ENCODE results near the gene CDYL2.

Gene CDYL2

DNA sequence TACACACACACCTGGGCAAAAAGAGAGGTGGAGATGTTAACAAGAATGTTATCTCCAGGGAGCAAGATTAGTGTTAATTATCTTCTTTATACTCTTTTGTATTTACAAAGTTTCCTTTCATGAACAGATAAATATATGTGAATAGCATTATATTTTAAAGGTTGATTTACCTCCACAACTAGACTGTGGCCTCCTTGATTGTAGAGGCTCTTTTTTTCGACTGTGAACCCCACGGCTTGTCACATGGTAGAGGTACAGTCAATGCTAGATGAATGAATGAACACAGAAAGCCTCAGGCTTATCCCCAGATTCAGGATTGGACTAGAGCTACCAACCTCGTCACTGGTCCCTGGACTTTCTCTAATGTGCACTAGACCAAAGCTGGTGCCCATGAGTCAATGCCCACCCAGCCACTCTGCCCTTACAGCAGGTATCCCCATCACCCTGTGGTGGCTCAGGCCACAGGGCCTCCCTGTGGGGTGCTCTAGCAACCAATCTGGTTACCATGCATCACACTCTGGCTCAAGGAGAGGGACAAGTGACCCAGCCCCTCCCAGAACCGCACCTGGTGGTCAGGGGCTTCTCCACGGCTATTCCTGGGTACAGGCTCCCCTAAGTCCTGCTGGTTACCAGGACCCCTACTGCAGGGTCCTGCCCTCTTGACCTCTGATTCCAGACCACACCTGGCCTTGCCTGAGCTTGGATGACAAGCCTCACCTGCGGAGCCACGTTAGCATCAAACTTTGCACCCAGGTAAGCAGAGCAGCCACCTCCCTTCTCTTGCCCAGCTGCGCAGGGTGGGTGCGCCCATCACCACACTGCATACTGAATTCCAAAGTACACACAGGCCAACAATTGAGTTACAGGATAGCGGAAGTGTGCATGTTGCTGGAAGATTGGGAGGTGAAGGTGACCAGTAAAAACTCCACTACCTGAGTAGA is 101.0 kb downstream of the CDYL2 start:
- no peak for DNase-seq

DNA sequence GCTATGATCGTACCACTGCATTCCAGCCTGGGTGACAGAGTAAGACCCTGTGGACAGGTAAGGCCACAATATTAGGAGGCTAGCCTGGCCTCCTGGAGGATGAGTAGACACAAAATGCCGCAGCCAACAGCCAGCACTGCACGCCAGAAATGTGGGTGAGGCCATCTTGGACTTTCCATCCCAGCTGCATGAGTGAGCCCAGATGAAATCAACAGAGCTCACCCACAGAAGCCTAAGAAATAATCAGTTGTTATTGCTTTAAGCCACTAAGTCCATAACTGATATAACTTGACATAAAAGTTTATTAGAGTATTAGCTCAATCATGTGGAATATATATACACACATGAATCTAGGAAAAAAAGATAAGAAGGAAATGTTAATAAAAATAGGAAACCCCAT is 101.7 kb downstream of the CDYL2 start:
- no peak for DNase-seq

DNA sequence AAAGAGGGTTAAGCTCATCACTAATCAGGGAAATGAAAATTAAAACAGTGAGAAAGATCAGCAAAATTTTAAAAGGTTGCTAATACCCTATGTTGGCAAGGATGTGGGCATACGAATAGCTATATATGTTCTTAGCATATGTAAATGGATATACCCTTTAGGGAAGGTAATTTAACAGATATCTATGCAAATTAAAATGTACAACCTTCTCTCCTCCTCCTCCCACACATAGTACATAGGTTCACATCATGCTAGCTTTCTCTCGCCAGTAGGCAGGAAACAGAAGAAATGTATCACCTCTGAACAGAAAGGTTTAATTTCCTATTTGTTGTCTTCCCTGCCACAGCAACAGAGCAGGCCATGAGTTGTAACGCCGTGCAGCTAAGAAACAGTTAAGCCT is 103.8 kb downstream of the CDYL2 start:
- no peak for DNase-seq

DNA sequence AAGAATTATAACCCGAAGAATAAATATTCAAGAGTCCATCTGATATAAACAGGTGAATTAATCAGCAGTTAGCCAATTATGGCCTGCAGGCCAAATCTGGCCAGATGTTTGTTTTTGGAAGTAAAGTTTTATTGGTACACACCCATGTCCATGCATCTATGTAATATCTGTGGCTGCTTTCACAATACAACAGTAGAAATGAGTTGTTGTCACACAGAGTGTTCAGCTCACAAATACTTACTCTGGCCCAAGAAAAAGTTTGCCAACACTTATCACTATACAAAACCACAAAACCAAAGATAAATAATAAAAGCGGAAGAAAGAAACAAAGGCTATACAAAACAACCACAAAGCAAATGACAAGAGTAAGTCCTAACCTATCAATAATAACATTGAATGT is 109.4 kb downstream of the CDYL2 start:
- DNase-seq, result no peak

DNA sequence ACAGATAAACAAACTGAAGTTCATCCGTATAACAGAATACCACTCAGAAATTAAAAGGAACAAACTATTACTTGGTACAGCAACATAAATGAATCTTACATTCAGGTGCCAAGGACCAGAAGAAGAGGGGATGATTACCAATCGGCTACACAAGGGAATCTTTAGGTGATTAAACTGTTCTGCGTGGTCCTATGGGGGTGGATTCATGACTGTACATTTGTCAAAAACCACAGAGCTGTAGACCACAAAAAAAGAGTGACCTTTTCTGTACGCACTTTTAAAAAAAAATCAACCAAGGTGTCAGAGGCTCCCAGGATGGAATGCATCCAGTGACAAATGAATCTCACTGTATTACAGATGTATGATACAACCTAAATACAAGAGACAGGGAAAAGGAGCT is 110.8 kb downstream of the CDYL2 start:
- DNase-seq, result no peak

DNA sequence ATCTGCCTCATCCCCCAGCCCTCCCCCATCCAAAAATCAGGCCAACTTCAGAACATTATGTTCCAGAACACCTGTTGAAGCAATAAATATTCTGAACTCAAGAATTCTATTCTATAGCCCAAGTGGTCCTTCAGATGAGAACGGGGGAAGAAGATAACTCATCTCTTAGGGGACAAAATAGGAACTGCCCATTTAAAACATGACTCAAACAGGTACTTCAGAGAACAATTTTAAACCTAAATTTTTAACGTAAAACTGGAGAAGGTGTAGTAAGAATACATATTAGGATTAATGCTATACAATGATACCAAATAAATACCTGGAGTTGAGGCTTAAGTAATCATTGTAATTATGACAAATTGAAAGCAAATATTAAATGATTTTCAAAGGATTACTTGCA is 112.1 kb downstream of the CDYL2 start:
- no peak for DNase-seq

DNA sequence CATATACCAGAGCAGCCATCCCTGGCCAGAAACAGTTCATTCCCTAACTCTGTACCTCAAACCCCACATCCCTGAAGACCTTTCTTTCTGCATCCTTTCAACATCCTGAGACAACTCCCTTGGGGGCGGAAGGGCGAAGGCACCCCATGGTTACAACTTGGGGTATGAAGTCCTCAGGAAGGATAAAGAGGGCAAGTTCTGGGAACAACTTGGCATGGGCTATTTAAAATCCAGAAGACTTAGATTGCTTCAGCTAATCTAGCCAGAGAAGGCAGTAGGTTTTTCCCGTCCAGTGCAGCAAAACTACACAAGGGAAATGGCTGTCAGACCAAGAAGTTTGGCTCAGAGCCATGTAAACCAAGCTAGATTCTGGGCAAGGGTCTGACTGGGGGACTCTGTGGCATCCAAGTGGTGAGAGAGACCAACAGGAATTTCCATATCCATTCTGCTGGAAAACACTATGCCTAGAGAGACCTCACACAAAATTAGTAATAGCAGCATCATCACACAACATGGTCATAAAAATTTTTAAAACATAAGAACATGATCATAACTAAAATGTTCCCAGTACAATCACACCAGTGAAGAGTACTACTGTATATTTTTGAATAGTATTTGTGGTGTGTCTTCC is 113.2 kb downstream of the CDYL2 start:
- no peak for DNase-seq

DNA sequence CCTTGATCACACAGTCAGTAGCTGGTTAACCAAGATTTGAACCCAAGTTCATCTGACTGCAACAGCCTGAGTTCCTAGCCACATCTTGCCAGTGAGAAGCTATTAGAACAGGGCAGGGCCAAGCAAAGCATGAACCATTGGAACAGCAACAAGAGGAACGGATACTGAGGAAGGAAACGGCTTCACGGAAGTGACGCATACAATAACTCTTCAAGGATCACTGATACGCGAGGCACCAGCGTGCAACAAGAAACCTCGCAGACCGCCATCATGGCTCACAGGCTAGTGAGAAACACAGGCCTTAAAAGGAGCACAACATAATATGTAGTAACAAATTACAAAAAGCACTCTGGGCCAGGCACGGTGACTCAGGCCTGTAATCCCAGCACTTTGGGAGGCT is 114.9 kb downstream of the CDYL2 start:
- DNase-seq, result no peak

DNA sequence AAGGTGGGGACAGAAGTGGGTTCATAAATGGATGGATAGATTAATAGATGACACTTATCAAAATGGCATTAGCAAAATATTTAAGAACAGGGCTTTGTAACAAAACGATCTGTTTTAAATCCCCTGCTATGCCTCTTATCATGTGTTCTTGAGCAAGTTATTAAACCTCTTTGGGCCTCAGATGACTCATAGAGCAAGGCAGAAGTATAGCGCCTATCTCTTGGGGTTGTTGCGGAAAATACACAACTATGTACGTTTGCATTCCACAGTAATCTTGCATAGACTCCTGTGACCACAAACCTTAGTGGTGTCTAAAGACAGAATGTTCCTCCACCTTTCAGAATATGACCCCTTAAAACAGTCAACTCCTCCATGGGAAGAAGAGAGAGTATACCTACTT is 116.8 kb downstream of the CDYL2 start:
- DNase-seq, result no peak

DNA sequence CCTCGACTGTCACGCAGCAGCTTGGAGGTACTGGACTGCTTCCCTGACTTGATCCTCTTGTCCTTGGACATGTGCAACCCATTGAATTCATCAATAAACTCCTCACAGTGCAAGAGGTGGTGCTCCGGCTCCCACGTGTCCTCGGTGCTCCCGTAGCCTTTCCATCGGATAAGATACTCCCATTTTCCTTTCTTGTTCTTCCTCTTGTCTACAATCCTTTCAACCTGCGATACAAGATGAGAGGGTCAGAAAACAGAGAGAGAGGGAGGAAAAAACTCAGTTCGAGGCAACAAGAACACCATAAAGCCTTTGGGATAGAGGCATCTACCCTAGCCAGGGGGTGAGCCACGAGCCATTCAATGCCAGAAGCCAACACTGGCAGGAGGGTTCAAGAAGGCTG is 119.5 kb downstream of the CDYL2 start:
- DNase-seq, result no peak

DNA sequence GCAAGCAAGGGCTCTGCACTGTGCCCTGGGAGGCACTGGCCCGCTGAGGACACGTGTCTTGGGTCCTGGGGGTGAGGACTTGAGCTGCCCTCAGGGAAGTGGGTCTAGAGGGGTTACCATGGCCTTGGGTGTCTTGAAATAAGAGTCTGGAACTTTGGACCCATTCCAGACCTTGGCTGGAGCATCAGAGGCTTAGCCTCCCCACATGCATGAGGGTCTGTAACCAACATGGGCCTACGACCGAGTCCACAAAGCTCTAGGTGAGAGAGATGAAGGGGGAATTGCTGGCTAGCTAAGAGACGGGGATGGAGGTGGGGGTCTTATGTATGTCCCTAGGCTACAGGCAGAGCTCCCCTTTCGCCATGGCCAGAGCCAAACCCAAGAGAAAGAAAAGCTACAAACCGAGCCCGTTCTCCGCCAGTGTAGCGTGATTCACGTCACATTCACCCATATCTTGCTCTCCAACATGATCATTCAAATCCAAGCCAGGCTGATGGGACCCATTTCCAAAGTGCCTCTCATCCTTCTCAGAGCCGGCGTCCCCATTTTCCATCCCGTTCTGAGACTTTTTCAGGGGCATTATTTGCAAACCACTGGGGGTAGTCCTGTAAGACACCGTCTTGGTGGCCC is 120.1 kb downstream of the CDYL2 start:
- DNase-seq, result no peak

DNA sequence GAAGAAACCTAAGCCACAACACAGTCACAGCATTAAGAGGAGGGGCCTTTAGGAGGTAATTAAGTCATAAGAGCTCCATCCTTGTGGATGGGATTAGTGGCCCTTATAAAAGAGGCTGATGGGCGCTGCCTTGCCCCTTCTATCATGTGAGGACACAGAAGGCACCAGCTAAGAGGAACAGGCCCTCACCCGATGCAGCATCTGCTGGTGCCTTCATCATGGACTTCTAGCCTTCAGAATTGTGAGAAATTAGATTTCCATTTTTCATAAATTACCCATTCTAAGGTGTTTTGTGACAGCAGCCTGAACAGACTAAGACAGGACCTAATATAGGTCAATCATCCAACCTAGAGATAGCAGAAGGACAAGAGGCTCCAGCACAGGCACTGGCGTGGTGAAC is 120.8 kb downstream of the CDYL2 start:
- no peak for DNase-seq

DNA sequence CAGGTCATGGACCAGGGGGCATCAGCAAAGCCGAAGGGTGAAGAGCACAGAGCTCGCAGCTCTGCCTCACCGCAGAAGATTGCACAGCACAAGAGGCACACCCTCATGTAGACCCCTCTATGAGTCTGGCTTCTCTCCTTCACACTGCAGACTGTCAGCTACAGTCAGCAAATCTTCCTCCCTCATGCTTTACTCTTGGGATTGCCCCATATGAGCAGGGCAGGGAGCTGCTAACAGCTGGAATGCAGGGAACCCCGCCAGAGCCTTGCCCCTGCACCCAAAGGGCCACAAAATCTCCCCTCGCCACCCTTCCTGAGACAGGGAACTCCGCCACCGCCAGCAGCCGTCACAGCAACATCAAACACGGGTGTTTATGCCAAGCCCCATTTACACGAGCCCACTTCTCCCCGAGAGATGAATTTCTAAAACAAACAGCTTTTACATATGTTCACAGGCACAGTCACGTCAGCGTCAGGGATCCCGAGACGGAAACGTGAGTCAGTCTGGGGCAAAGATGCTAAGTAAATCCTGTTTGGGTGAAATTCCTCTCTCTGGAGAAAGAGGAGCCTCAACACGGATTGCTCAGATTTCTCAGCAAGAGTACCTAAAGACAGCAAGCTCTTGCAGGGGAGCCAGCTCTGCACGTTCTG is 121.9 kb downstream of the CDYL2 start:
- no peak for DNase-seq

DNA sequence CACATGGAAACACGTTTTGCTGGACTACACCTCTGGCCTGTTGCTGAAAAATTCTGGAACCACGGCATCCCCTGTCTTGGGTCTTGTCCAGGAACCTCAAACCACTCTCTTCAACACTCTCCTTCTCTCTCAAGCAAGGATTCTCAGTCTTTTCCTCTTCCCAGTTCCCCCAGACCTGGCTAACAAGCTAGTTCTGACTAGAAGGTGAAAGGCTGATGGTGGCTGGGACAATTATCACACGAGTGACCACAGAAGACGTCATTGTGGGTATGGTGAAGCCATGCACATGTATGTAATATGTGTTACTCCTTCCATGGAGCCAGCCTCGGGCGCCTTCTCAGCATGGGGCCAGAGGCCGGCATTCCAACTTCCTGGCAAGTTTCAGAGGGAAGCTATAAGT is 123.0 kb downstream of the CDYL2 start:
- no peak for DNase-seq

DNA sequence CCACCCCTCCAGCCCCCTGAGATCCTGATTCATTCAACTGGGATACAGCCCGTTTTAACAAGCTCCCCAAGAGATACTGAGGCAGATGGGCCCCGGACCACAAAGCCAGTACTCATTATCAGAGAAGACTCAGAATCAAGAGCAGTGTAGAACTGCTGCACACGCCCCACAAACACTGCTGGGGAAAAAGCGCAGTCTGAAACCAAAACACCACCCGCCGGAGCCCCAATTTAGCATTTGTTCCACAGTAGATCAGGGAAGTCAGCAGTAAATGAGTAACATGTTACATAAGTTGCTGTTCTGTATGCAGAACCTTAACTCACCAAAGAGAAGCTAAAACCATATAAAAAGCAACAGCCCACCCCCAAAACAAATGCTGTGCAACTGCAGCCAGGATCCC is 123.6 kb downstream of the CDYL2 start:
- DNase-seq, result no peak

DNA sequence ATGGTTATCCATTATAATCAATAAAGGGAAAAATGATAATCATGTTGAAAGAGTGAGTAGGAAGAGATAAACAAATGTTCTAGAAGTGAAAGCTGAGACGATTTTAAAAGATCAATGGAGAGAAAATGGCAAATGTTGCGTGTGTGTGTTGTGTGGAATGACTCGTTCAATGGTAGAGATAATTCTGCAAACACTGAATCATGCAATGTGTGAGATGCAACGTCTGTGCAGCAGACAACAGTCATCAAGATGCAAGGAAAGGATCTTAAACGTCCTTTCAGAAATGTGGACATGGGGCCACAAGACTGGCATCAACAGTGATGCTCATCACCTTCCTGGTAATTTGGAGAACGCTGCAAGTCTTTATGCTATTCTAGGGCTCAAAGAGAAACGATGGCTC is 124.4 kb downstream of the CDYL2 start:
- no peak for DNase-seq

DNA sequence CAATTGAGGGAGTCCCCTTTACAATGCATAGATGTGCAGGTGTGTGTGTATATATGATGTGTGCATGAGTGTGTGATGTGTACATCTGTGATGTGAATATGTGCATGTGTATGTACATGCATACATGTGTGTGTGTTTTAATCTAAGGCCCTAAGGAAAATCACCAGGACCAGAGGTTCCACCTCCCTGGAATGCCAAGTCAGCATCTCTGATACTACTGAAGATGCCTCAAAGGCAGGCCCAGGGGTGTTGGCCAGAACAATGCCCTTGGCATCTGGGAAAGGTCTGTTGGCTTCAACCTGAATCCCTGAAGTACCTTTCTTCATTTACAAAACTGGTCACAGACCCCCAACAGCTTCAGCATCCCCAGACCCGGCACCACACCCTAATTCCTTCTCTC is 129.5 kb downstream of the CDYL2 start:
- no peak for DNase-seq

DNA sequence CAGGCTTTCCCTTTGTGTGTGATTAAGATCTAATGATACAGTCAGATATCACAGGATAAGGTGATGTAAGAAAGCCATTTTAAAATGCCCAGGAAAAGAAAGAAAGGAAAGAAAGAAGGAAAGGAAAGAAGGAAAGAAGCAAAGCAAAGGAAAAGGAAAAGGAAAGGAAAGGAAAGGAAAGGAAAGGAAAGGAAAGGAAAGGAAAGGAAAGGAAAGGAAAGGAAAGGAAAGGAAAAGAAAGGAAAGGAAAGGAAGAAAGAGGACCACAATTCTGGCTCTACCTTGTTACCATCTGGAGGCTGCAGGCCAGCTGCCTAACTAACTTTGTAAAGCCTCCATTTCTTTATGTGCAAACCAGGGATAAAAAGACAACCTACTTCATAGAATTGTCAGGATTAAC is 132.0 kb downstream of the CDYL2 start:
- DNase-seq, result no peak

DNA sequence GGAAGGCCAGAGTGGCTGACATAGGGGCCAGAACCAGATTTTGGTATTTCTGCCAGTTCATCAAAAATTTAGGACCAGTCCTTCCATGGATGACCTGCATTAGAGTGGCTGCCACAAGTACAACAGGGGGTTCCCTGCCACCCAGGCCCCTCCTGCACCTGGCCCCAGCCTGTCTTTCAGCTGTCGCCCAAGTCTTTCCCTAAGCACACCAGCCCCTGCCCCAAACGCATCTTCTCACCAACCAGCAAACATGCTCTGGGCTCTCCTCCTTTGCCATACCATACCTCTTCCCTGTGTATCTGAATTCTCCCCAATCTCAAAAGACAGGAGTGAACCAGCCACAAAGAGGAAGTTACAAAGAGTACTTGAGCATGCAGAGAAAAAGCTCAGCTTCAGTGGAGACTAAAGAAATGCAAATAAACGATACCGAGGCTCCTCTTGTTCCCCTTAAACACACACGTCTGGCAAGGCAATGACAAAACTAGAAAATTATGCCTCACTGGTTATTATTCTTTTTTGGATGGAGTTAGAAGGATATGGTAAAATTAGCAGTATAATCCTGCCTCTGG is 133.0 kb downstream of the CDYL2 start:
- DNase-seq, result peak; percentile 58 to 77

DNA sequence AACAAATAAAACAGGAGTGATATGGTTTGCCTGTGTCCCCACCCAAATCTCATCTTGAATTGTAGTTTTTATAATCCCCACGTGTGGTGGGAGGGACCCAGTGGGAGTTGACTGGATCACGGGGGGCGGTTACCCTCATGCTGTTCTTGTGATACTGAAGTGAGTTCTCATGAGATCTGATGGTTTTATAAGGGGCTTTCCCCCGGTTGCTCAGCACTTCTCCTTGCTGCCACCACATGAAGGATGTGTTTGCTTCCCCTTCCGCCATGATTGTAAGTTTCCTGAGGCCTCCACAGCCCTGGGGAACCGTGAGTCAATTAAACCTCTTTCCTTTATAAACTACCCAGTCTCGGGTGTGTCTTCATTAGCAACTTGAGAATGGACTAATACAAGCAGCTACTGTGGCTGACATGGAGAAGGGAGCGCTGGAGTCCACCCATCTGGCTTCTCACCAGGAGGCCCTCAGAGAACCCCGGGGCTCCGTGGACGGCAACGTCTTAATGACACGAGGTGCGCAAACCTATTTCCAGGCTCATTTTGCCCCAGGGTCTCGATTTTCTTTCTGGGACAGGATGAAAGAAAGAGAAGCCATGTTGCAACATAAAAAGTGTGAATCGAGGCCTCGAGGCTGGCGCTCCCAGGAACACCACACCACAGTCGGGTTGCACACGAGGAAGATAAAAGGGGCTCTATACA is 134.1 kb downstream of the CDYL2 start:
- no peak for DNase-seq

DNA sequence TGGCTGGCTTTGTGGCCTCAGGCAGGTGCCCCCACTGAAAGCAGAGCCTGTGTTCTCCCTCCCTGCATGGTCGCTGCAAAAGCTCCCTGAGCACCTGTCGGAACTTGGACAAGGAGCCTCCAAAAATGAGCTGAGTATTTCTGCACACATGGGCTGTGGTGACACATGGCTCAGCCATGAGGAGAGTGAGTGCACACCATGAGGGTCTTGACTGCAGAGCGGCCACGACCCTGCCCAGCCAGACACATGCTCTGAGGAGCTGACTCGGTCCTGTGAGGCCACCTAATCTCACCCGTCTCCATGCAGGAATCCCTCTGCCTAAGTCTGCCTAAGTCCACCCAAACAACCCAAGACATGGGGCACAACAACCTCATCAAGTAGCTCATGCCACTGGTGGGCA is 134.7 kb downstream of the CDYL2 start:
- no peak for DNase-seq

DNA sequence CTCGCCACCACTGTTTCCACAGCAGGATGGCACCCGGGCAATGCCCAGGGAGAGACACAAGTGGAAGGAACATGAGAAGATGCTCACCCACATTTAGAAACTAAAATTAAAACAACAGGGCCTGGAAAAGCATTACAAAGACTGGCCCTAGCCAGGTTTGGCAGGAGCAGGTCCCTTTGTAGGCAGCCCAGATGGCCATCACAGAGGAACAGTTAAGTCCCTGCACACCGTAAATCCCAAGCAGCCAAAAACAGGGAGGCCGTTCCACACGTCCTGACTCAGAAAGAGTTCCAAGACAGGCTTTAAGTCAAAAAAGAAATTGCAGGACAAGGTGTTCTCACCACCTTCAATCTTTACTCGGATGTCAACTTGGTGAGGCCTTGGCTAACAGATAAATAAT is 136.5 kb downstream of the CDYL2 start:
- no peak for DNase-seq

DNA sequence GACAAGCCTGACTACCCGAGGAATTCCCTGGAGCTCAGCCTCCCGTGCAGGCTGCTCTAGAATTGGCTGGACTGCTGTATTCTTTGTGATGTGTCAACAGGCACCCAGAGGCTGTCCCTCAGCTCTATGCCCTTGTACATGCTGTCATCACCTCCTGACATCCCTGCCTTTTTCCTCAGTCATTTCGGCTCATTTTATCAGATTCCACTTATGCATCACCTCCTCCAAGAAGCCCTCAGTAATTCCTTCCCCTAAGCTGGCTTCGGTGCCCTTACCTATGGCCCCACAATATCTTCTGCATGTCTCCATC is 137.2 kb downstream of the CDYL2 start:
- DNase-seq, result no peak

Measured in Kasumi-1 (cell line).